ENCODE measurements around the gene PPFIA1.

The PPFIA1 gene

GRCh38 chr11:70341881-70342429, 71.5 kb downstream of the PPFIA1 start:
- POLR2A ChIA-PET (ENCODE audit: low non-redundant PET) = no interaction called here
- no peak for TF ChIP-seq CTCF (conservative IDR thresholded peaks at IDR 0.05; ENCODE audit: low read depth)
- CTCF ChIA-PET = no interaction called here
- H3K27ac ChIP-seq = peak overlapping the region; percentile 21
- no peak for DNase-seq (ENCODE audit: low spot score)

GRCh38 chr11:70343636-70344035, 73.1 kb downstream of the PPFIA1 start:
- no peak for TF ChIP-seq CTCF (conservative IDR thresholded peaks at IDR 0.05; ENCODE audit: low read depth)
- H3K27ac ChIP-seq = no peak overlapping the region
- ChIA-PET CTCF (no interaction called here), POLR2A (ENCODE audit: low non-redundant PET) (no interaction called here)
- no peak for DNase-seq (ENCODE audit: low spot score)

GRCh38 chr11:70348191-70348590, 77.7 kb downstream of the PPFIA1 start:
- no peak for TF ChIP-seq CTCF (conservative IDR thresholded peaks at IDR 0.05; ENCODE audit: low read depth)
- no peak overlapping the region for H3K27ac ChIP-seq
- ChIA-PET POLR2A (ENCODE audit: low non-redundant PET) (no interaction called here), CTCF (no interaction called here)
- DNase-seq (ENCODE audit: low spot score) = no peak

- DNase-seq (ENCODE audit: low spot score) = no peak
- H3K27ac ChIP-seq = no peak overlapping the region
- CTCF ChIA-PET = no interaction called here
- no peak for TF ChIP-seq CTCF (conservative IDR thresholded peaks at IDR 0.05; ENCODE audit: low read depth)
- POLR2A ChIA-PET (ENCODE audit: low non-redundant PET) = no interaction called here
These were observed 78.1 kb downstream of the PPFIA1 start for GRCh38 chr11:70348608-70349007.

GRCh38 chr11:70351646-70352045, 81.2 kb downstream of the PPFIA1 start:
- CTCF ChIA-PET = no interaction called here

GRCh38 chr11:70352100-70352499, 81.6 kb downstream of the PPFIA1 start:
- TF ChIP-seq CTCF (conservative IDR thresholded peaks at IDR 0.05; ENCODE audit: low read depth) = no peak
- no peak overlapping the region for H3K27ac ChIP-seq
- no peak for DNase-seq (ENCODE audit: low spot score)
- CTCF ChIA-PET = no interaction called here
- POLR2A ChIA-PET (ENCODE audit: low non-redundant PET) = no interaction called here

More at GRCh38 chr11:70351646-70352045, 81.2 kb downstream of the PPFIA1 start:
- no peak for DNase-seq (ENCODE audit: low spot score)
- no peak for TF ChIP-seq CTCF (conservative IDR thresholded peaks at IDR 0.05; ENCODE audit: low read depth)
- POLR2A ChIA-PET (ENCODE audit: low non-redundant PET) = no interaction called here
- no peak overlapping the region for H3K27ac ChIP-seq

- ChIA-PET CTCF (no interaction called here), POLR2A (ENCODE audit: low non-redundant PET) (no interaction called here)
- H3K27ac ChIP-seq = no peak overlapping the region
- TF ChIP-seq CTCF (conservative IDR thresholded peaks at IDR 0.05; ENCODE audit: low read depth) = no peak
- no peak for DNase-seq (ENCODE audit: low spot score)
These were observed 82.1 kb downstream of the PPFIA1 start for GRCh38 chr11:70352601-70353000.

All from RWPE1 (cell line).